Progenitor cell of endocrine pancreas (in vitro differentiated cells): Measurements from ENCODE around the gene KRTAP5-11. TPM values are rescaled to one million over a fixed set of nuclear protein-coding genes. Genes with fewer than 3 reads are reported as not detected.
A peak's percentile ranks its signal among the peaks of the same experiment; 100 is the strongest.
"Not testable (repeated sequence)": the region's sequence is repeated elsewhere in the genome, so short reads cannot be mapped to it uniquely, and the experiment has no call there.

ENCODE experiments used
- DNase-seq: peaks from one replicate; pipeline ENCODE4 v3.0.0; 2021; ENCODE audit warnings: low spot score; ENCODE audit not compliant: unreplicated experiment
- H3K27ac Mint-ChIP-seq: 2 replicates; pipeline ENCODE4 v1.8.0; 2021; ENCODE audit warnings: mild to moderate bottlenecking, moderate library complexity, mixed read lengths
- H3K27me3 Mint-ChIP-seq: 2 replicates; pipeline ENCODE4 v1.8.0; 2021; ENCODE audit warnings: mixed read lengths
- H3K36me3 Mint-ChIP-seq: 2 replicates; pipeline ENCODE4 v1.8.0; 2022; ENCODE audit warnings: mixed read lengths; ENCODE audit not compliant: insufficient read depth
- H3K4me1 Mint-ChIP-seq: 2 replicates; pipeline ENCODE4 v1.8.0; 2021; ENCODE audit warnings: low read depth, mixed read lengths
- H3K4me3 Mint-ChIP-seq: 2 replicates; pipeline ENCODE4 v1.8.0; 2021; ENCODE audit warnings: low read depth, mild to moderate bottlenecking, moderate library complexity, mixed read lengths
- H3K9me3 Mint-ChIP-seq: 2 replicates; pipeline ENCODE4 v1.8.0; 2021; ENCODE audit warnings: low read depth, mixed read lengths
- CTCF ChIP-seq: fragments of 200-600 bp; sonication (generic); IDR thresholded peaks from one replicate; pipeline ENCODE4 v1.5.0; 2021; ENCODE audit warnings: antibody characterized with exemption, mild to moderate bottlenecking; ENCODE audit not compliant: unreplicated experiment
- total RNA-seq: library from RNA; stranded (reverse); gene quantifications from 2 replicates; pipeline ENCODE4 v1.2.1, GENCODE V29; 2021

The KRTAP5-11 gene
- total RNA-seq, 1 donor from 2014 or later: not detected

DNA sequence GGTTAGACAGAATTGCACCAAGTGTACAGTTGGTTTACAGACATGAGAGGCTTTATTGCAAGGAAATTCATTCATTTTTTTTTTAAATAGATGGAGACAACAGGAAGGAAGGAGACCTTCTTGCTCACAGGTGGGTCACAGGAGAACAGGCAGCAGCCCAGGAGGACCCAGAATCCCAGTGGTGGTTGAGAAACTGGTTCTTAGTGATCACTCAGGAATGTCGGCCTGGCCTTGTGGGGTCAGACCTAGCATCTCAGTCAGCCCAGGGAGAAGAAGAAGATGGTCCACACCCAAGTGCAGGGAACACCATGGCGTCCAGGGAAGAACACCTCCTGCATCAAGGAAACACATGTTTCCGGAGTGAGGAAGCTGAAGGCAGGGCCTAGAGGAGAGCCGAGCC, 849 bp downstream of the KRTAP5-11 start:
- Mint-ChIP-seq H3K4me3 (no peak overlapping the region), H3K36me3 (no peaks in the 10 kb centered on the region), H3K27me3 (peaks cover 25% of the 10 kb centered on the region), H3K4me1 (peaks cover 13% of the 10 kb centered on the region), H3K9me3 (no peaks in the 10 kb centered on the region), H3K27ac (no peak overlapping the region)
- TF ChIP-seq CTCF: no peak
- no peak for DNase-seq

DNA sequence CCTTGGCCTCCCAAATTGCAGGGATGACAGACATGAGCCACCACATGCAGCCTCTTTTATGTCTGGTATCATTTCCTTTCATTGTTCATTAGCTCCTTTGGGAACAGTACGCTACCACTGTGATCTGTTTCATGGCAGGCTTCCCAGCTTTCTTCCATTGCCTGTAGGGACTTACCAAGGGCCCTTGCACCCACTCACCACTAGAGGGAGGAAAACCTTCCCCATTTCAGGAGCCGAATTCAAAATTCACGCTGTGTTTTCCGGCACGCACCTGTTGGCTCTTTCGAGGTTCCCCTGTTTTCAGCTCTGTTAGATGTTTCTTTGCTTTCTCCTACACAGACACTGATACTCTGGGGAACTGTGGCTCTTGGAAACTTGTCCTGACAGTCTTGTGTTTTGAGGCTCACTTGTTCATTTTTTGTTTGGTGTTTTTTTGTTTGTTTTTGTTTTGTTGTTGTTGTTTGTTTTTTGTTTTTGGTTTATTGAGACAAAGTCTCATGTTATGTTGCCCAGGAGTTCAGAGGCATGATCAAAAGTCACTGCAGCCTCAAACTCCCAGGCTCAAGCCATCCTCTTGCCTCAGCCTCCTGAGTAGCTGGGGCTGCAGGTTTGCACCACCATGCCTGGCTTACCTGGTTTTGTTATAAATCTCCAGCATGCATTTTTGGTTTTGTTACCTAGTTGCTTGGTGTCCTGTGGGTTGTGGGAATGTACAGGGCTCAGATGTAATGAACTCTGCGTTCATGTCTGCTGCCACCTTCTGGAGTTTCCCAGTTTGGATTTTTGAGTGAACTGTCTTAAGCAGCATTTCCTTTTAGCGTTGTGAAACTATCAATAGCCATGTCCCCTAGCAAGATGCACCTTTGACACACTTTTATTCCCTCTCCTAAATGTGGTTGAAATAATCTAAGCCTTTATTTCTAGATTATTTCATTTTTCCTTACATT, 2.3 kb downstream of the KRTAP5-11 start:
- no peak overlapping the region for H3K27ac Mint-ChIP-seq
- DNase-seq: peak; percentile 25
- H3K4me3 Mint-ChIP-seq: no peak overlapping the region
- H3K36me3 Mint-ChIP-seq: no peaks in the 10 kb centered on the region
- H3K27me3 Mint-ChIP-seq: peaks cover 28% of the 10 kb centered on the region
- TF ChIP-seq CTCF: peak; percentile 89
- no peaks in the 10 kb centered on the region for H3K9me3 Mint-ChIP-seq
- H3K4me1 Mint-ChIP-seq: peaks cover 4% of the 10 kb centered on the region

DNA sequence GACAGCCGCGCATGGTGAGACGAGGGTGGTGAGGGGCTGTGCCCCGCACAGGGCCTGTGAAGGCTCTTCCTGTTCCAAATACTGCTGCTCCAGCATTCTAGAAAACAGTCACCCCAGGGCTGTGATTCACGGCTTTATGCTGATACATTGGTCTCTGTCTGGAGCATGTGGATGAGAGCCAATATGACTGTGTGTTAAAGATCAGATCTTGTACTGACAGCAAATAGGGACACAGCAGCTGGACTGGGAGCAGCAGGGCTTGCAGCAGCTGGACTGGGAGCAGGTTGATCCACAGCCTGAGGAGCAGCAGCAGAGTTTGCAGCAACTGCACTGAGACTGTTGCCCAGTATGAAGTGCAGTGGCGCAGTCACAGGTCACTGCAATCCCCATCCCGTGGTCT, 3.2 kb downstream of the KRTAP5-11 start:
- H3K4me3 Mint-ChIP-seq, H3K9me3 Mint-ChIP-seq, H3K36me3 Mint-ChIP-seq, H3K4me1 Mint-ChIP-seq, H3K27ac Mint-ChIP-seq, DNase-seq: not testable (repeated sequence)
- peaks cover 28% of the 10 kb centered on the region for H3K27me3 Mint-ChIP-seq

GRCh38 chr11:71577469-71578004, 5.1 kb downstream of the KRTAP5-11 start:
- no peak overlapping the region for H3K27ac Mint-ChIP-seq
- H3K4me1 Mint-ChIP-seq: peaks cover 4% of the 10 kb centered on the region
- H3K4me3 Mint-ChIP-seq: no peak overlapping the region
- H3K36me3 Mint-ChIP-seq: no peaks in the 10 kb centered on the region
- no peaks in the 10 kb centered on the region for H3K9me3 Mint-ChIP-seq
- no peak for TF ChIP-seq CTCF
- no peak for DNase-seq
- peaks cover 22% of the 10 kb centered on the region for H3K27me3 Mint-ChIP-seq

DNA sequence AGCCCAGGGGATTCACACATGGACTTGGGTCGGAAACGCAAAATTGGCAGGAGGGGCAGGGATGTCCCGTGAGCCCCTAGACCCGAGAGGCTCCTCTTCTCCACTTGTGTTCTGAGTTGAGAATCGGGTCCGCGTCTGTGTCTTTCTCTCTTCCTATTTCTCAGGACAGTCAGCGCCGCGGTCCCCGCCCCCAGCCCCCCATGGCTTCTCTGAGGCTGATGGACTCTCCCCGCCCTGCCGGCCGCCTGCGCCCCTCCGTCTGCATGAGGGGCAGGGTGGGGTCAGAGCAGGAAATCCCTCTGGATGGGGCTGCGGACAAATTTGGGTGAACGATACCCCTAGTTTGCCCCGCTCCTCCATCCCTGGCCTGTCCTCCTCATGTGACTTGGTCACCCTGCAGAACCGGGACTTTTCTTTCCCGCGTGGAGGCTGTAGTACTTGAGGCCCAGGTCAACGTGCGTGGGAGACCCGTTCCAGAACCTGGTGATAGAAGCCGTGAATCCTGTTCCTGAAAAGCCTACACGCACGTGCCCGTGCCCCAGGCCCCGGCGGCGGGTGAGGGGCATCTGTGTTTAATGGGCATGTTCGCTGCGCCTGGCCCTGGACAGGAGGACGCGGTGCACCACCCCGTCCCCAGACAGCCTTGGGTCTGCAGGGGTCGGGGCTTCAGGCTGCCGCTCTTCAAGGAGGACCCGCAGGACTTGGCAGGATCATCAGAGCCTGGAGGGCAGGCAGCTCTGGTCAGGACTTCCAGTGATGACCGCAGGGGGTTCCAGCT, 5.8 kb downstream of the KRTAP5-11 start:
- H3K27me3 Mint-ChIP-seq: peaks cover 18% of the 10 kb centered on the region

GRCh38 chr11:71575723-71576424, 6.8 kb downstream of the KRTAP5-11 start:
- DNase-seq: no peak
- H3K27me3 Mint-ChIP-seq: peaks cover 10% of the 10 kb centered on the region
- H3K36me3 Mint-ChIP-seq: no peaks in the 10 kb centered on the region
- no peak overlapping the region for H3K4me3 Mint-ChIP-seq
- TF ChIP-seq CTCF: no peak
- H3K27ac Mint-ChIP-seq: no peak overlapping the region
- H3K9me3 Mint-ChIP-seq: no peaks in the 10 kb centered on the region
- H3K4me1 Mint-ChIP-seq: peaks cover 4% of the 10 kb centered on the region

More for the DNA sequence above, 5.8 kb downstream of the KRTAP5-11 start:
- not testable (repeated sequence) for H3K27ac Mint-ChIP-seq, H3K9me3 Mint-ChIP-seq, H3K4me1 Mint-ChIP-seq, DNase-seq, H3K4me3 Mint-ChIP-seq, H3K36me3 Mint-ChIP-seq
